Mesothelial cell of epicardium (in vitro differentiated cells): ENCODE measurements around the gene YAP1. TPM values are rescaled to one million over a fixed set of nuclear protein-coding genes. Genes with fewer than 3 reads are reported as not detected.

ENCODE experiments used
- DNase-seq, 2 experiments: peaks; one replicate each; pipeline ENCODE4 v3.0.0; 2021; ENCODE audit warnings: low spot score in 2 of 2; ENCODE audit not compliant: unreplicated experiment in 2 of 2
- H3K27ac Mint-ChIP-seq: 2 replicates; pipeline ENCODE4 v1.8.0; 2021; ENCODE audit warnings: mixed read lengths
- H3K27me3 Mint-ChIP-seq: 2 replicates; pipeline ENCODE4 v1.8.0; 2021; ENCODE audit warnings: low read depth, mixed read lengths
- H3K36me3 Mint-ChIP-seq: 2 replicates; pipeline ENCODE4 v1.8.0; 2021; ENCODE audit warnings: mixed read lengths
- H3K4me1 Mint-ChIP-seq: 2 replicates; pipeline ENCODE4 v1.8.0; 2021; ENCODE audit warnings: mixed read lengths
- H3K4me3 Mint-ChIP-seq: 2 replicates; pipeline ENCODE4 v1.8.0; 2021; ENCODE audit warnings: mild to moderate bottlenecking, moderate library complexity, mixed read lengths
- H3K9me3 Mint-ChIP-seq: 2 replicates; pipeline ENCODE4 v1.8.0; 2021; ENCODE audit warnings: mixed read lengths
- total RNA-seq: library from RNA; stranded (reverse); gene quantifications from 3 replicates; pipeline ENCODE4 v1.2.1, GENCODE V29; 2021
- TF ChIP-seq, protein P1 (sequence below): fragments of 200-600 bp; sonication (generic); IDR thresholded peaks from one replicate; pipeline ENCODE4 v1.5.0; 2021; ENCODE audit warnings: antibody characterized with exemption; ENCODE audit not compliant: unreplicated experiment

Gene YAP1
- total RNA-seq, 1 donor from 2014 or later = 194 TPM

DNA sequence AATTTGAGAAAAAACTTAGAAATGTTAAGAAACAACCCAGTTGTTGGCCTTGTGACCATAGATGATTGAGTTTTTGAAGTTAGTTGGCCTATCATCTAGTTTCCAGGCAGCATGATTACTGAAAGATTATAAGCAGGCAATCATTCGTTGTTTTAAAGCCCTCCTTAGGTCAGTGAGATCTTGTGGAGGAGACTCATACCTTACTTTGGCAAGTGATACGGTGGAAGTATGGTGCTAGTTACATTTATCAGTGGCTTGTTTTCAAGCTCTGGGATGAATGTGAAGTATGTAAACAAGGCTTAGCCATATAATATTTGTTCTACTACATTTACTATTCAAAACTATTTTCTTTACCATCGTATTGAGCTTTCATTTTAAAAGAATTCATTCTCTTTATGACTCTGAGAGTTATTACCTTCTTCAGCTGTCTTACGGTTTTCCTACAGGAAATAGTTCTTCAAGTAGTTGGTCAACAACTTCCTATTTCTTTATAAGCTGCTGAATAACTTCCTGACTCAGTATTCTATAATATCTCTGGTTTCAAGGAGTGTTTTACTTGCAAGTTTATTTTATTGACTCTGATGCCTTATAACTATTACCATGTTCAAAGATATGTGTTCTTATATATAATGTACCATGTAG lies 7.3 kb downstream of the YAP1 start:
- H3K4me3 Mint-ChIP-seq = no peak overlapping the region
- peak overlapping the region; percentile 94 for H3K27ac Mint-ChIP-seq
- no peaks in the 10 kb centered on the region for H3K27me3 Mint-ChIP-seq
- TF ChIP-seq, protein P1, sequence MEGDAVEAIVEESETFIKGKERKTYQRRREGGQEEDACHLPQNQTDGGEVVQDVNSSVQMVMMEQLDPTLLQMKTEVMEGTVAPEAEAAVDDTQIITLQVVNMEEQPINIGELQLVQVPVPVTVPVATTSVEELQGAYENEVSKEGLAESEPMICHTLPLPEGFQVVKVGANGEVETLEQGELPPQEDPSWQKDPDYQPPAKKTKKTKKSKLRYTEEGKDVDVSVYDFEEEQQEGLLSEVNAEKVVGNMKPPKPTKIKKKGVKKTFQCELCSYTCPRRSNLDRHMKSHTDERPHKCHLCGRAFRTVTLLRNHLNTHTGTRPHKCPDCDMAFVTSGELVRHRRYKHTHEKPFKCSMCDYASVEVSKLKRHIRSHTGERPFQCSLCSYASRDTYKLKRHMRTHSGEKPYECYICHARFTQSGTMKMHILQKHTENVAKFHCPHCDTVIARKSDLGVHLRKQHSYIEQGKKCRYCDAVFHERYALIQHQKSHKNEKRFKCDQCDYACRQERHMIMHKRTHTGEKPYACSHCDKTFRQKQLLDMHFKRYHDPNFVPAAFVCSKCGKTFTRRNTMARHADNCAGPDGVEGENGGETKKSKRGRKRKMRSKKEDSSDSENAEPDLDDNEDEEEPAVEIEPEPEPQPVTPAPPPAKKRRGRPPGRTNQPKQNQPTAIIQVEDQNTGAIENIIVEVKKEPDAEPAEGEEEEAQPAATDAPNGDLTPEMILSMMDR = no peak
- DNase-seq = no peak
- H3K9me3 Mint-ChIP-seq = no peaks in the 10 kb centered on the region
- H3K4me1 Mint-ChIP-seq = peaks cover 69% of the 10 kb centered on the region
- peaks cover 13% of the 10 kb centered on the region for H3K36me3 Mint-ChIP-seq

DNA sequence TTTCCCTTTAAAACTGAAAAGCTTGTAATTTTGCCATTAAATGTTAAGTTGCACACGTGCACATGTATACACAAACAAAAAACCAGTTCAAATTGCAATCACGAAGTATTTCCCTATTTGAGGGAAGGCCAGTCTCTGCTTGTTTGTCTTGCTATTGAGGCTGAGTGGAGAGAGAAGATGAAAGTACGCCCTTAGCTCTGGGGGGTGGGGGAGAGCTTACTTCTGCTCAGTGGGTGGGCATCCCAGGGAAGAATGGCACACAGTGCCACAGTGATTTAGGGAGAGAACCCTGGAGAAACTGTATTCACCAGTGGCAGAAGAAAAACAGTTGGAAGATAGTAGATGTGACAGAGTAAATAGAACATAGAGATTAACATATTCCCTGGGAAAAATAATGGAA lies 8.7 kb downstream of the YAP1 start:
- H3K27me3 Mint-ChIP-seq = no peaks in the 10 kb centered on the region
- H3K4me1 Mint-ChIP-seq = peaks cover 63% of the 10 kb centered on the region
- H3K4me3 Mint-ChIP-seq = no peak overlapping the region
- H3K27ac Mint-ChIP-seq = peak overlapping the region; percentile 89
- no peak for DNase-seq
- TF ChIP-seq, protein P1 = no peak
- H3K9me3 Mint-ChIP-seq = peaks cover 6% of the 10 kb centered on the region
- H3K36me3 Mint-ChIP-seq = peaks cover 20% of the 10 kb centered on the region

DNA sequence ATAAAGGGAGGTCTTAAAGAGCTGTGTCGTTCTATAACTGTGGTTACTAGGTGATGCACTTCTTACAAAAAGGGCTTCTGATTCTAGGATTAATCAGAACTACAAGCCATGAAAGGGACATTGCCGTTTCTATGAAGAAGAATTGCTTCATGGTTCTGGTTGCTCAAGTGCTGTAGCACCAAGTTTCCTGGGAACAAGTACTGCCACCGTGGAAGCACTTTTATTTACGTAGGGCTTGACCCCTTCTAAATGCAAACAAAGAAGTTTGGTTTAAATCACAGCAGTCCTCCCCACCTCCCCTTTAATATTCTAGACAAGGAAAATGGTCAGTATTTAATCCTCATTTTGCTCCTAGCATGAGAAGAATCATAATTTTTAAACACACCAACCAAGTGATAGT lies 9.8 kb downstream of the YAP1 start:
- DNase-seq = no peak
- TF ChIP-seq, protein P1 = no peak
- Mint-ChIP-seq H3K4me1 (peaks cover 55% of the 10 kb centered on the region), H3K36me3 (peaks cover 30% of the 10 kb centered on the region), H3K27me3 (no peaks in the 10 kb centered on the region), H3K4me3 (no peak overlapping the region), H3K27ac (peak overlapping the region; percentile 90), H3K9me3 (peaks cover 15% of the 10 kb centered on the region)

DNA sequence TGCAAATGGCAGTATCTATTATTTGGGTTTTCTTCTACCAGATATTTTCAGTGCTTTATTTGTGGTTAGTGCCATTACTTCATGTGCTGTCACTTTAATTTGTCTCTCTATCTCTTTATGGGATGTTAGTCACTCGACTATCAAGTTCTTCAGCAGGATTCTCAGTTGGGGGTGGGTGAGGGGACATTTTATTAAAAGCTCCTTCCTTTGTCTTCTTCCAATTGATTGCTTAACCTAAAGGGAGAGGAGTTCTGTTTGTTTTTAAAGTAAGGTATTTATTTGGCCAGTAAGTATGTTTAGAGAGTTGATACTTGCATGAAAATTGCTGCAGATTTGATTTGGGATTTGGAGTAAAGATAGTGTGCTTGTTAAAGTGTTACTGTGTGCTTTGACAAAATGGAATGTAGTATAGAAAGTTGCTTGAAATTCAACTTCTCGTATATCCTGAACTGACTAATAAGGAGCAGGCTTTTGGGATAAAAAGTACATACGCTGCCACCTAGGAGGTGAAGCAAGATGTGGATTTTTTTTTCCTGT lies 10.3 kb downstream of the YAP1 start:
- peaks cover 15% of the 10 kb centered on the region for H3K9me3 Mint-ChIP-seq
- TF ChIP-seq, protein P1 = no peak
- no peaks in the 10 kb centered on the region for H3K27me3 Mint-ChIP-seq
- DNase-seq = no peak
- H3K36me3 Mint-ChIP-seq = peaks cover 27% of the 10 kb centered on the region
- H3K4me3 Mint-ChIP-seq = peak overlapping the region; percentile 13
- H3K27ac Mint-ChIP-seq = peak overlapping the region; percentile 90
- H3K4me1 Mint-ChIP-seq = peaks cover 50% of the 10 kb centered on the region

DNA sequence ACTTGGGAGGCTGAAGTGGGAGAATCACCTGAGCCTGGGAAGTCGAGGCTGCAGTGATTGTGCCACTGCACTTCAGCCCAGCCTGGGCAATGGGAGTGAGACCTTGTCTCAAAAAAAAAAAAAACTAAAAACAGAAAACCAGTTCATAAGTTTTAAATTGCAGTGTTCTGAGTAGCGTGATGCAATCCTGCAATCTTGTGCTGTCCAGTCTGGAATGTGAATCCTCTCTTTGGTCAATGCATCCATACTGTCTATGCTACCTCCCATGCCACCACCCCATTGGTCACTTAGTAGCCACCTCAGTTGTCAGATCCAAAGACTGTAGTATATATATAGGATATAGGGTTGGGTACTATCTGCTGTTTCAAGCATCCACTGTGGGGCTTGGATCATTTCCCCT lies 11.1 kb downstream of the YAP1 start:
- H3K36me3 Mint-ChIP-seq = peaks cover 35% of the 10 kb centered on the region
- peaks cover 42% of the 10 kb centered on the region for H3K4me1 Mint-ChIP-seq
- H3K27ac Mint-ChIP-seq = peak overlapping the region; percentile 90
- no peak for DNase-seq
- no peak overlapping the region for H3K4me3 Mint-ChIP-seq
- peaks cover 20% of the 10 kb centered on the region for H3K9me3 Mint-ChIP-seq
- TF ChIP-seq, protein P1 = no peak
- H3K27me3 Mint-ChIP-seq = no peaks in the 10 kb centered on the region
